Stimulated activated CD4-positive, alpha-beta T cell treated with anti-CD3 and anti-CD28 coated beads, Interleukin-1b, Interleukin-23, amount 100 ng/mL, for 48 hours (primary cell): ENCODE results near the gene CNNM2.

Experiments used
- DNase-seq: peaks from one replicate; pipeline ENCODE4 v3.0.0-alpha.2; 2020

The CNNM2 gene

DNA sequence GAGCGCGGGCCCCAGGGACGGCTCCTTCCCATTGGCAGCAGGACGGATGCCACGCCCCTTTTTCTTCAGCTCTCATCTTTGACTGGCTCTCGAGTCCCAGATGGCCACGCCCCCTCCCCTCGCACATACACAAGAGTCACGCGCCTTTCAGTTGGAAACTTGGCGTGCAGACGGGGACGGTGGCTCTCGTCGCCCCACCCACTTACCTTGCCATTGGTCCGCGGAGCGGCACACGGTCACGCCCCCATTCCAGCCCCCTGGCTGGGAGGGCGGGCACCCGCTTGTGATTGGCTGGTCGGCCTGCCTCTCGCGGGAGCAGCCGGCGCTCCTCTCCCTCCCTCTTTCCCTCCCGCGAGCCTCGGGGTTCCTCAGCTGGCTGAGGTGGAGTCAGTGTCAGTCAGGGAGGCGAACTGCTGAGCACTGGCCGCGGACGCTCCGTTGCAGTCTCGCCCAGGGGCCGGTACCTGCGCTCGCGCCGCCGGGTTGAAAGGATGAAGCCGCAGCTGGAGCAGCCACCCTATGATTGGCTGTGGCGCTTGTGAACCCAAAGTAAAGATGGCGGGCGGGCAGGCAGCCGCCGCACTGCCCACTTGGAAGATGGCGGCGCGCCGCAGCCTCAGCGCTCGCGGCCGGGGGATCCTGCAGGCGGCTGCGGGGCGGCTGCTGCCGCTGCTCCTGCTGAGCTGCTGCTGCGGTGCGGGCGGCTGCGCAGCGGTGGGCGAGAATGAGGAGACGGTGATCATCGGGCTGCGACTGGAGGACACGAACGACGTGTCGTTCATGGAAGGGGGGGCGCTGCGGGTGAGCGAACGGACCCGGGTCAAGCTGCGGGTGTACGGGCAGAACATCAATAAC lies at the start of gene CNNM2:
Gene CNNM2, plus strand, starts transcription at position 333 of the 855 bp plus-strand sequence. Its CDS starts 187 bp downstream, at position 520.
- peak; percentile 100 for DNase-seq

DNA sequence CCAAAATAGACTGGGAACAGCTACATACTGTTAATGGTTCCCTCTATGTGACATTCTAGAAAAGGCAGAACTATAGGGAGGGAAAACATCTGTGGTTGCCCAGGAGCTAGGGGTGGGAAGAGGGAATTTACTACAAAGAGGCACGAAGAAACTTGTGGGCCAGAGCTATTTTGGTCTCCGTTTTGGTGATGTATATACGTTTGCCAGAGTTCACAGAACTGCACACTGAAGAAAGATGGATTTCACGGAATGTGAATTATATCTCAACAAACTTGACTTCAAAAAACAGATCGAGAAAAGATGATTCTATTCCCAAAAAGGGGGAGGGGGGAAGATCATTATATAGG lies 49.2 kb upstream of the CNNM2 start:
- DNase-seq = no peak

DNA sequence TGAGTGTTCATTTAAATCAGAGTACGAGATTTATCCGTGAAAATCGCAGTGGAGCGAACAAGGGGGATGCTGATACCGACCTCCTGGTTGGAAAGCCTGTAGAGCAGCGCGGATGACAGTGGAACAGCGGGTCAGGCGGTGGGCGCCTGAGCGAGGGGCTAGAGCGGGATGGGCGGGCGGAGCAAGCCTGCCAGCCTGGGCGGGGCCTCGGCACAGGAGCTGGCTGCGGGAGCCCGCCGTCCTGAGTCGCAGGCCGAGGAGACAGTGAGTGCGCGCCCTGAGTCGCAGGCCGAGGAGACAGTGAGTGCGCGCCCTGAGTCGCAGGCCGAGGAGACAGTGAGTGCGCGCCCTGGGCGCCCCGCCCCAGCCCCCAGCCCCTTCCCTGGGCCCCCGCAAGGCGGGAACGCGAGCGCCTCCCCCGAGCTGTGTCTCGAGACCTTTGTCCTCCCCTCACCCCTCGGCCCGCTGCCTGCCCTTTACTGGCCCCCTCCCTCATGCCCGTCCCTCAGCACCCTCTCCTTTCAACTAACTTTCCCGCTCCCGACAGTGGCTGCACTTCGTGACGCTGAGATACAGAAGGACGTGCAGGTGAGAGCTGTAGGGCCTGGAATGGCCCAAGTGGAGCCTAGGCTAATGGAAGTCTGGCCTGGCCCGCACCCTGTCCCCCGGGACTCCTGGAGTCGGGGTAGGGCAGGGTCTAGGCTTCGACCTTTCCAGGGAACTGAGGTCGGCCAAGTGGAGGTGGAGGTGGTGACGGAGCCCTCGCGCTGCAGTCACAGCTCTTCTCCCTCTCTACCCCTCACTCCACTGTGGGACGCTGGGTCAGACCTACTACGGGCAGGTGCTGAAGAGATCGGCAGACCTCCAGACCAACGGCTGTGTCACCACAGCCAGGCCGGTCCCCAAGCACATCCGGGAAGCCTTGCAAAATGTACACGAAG lies 48.6 kb upstream of the CNNM2 start, which contains the start of gene AS3MT:
Gene AS3MT, plus strand, starts transcription at position 213 of the 941 bp plus-strand sequence. Its CDS starts 123 bp downstream, at position 336.
- peak; percentile 32 for DNase-seq

GRCh38 chr10:102870221-102870620 lies 47.9 kb upstream of the CNNM2 start:
- DNase-seq = no peak

GRCh38 chr10:102872163-102872562 lies 45.9 kb upstream of the CNNM2 start:
- DNase-seq = no peak

DNA sequence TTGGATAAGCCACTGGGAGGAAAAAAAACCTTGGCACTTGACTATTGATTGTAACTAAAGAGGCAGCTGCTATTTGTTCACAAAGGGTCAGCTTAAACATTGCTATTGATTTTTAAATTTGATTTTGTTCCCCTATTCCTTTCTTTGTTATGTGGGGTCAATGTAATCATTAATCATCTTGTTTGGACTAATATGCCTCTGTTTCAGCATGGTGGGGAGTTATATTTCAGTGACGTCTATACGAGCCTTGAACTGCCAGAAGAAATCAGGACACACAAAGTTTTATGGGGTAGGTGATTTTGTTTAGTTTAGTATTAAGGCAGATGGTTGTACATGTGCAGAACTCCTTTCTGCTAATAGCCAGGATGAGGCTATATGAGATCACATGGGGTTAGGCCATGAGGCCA lies 41.3 kb upstream of the CNNM2 start:
- DNase-seq = no peak

GRCh38 chr10:102878629-102879028 lies 39.5 kb upstream of the CNNM2 start:
- DNase-seq = no peak

- DNase-seq = no peak
Observed at GRCh38 chr10:102880256-102880655, 37.8 kb upstream of the CNNM2 start.

DNA sequence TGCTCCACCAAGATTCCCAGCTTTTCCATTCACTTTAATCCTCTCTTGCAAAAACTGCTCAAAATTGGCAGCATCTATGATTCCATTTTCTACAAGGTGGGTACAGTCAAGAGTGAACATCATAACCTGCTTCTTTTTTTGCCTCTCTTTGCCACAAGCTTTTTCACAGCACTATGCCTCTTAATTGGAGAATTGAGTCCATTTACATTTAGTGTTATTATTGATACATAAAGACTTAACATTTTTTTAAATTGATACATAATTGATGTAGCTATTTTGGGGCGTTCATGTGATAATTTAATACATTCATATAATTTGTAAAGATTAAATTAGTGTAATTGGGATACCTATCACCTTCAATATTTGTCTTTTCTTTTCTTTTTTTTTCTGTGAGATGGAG lies 30.0 kb upstream of the CNNM2 start:
- no peak for DNase-seq

- DNase-seq = no peak
Observed at GRCh38 chr10:102894466-102895213, 23.5 kb upstream of the CNNM2 start.

- DNase-seq = no peak
Observed at GRCh38 chr10:102900006-102900405, 18.1 kb upstream of the CNNM2 start.

DNA sequence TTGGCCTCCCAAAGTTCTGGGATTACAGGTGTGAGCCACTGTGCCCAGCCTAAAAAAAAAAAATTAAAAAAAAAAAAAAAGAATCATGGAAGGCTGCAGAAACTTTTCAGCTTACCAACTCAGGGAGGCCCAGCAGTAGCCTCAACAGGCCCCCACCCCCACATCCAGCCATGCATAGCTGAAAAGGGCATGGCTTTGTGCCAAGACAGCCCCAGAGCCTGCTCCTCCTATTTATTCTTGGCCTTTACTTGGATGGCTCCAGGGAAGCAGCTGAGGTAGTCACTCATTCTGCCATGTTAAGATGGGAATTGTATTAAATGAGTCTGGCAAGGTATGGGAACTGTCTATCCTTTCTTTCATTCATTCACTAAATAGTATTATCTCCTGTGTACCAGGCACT lies 13.7 kb upstream of the CNNM2 start:
- DNase-seq = no peak

- no peak for DNase-seq
Observed at GRCh38 chr10:102906507-102906906, 11.6 kb upstream of the CNNM2 start.

DNA sequence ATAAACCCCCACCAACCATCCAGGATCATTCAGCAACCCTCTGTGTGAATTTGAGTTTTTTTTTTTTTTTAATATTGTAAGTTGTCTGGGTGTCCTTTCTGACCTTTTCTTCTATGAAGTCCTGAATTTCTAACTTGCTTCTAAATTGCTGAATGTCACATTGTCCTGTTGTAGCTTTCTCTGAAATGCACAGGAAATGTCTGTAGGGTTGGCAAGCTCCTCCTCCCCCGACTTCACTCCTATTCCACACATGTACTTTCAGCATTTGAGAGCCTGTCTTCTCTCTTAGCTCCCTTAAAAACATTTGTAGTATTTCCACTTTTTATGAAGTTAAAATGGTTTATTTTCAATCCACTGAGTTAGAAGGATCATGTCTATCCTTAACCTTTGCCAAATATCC lies 3.3 kb upstream of the CNNM2 start:
- no peak for DNase-seq

DNA sequence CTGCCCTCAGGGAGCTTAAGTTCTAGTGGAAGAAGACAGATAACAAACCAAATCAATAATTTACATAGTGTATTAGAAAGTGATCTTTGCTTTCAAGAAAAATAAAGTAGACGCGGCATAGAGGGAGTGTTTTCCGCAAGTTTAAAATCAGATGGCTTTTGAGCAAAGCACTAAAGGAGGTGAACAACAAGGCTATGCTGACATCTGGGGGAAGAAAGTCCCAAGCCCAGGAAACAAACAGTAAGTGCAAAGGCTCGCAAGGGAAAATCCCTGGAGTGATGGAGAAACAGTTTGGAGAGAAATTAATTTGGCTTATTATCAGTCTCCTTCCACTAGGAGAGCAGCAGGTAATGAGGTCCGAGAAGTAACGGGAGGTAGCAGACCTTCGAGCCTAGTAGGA lies 1.9 kb upstream of the CNNM2 start:
- no peak for DNase-seq

DNA sequence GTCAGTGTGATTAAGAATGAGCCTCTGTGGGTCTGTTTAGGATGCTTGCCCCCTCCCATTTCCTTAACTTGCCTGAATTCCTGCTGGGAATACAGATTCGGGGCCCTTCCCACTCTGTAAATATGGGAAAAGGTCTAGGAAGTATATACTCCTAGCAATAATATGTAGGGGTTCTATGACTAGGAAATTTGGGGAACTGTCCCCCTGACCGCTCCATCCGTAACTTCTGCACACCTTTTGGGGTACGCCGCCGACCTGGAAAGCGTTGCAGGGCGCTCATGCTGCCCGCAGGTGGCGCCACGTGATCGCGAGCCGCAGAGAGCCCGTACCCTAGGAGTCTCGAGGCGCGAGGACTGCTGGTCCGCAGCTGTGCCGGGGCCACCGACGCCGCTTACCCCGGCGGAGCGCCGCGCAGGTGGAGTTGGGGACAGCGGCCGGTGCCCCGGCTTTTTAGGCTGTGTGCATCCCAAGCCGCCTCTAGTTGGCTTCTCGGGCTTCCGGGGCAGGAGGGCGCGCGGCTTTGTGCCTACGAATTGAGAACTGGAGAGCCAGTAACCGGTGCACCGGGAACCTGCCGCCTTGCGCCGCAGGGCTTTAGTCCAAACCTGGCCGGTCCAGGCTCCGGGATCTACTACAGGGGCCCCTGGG lies 656 bp upstream of the CNNM2 start:
- DNase-seq = peak; percentile 83

DNA sequence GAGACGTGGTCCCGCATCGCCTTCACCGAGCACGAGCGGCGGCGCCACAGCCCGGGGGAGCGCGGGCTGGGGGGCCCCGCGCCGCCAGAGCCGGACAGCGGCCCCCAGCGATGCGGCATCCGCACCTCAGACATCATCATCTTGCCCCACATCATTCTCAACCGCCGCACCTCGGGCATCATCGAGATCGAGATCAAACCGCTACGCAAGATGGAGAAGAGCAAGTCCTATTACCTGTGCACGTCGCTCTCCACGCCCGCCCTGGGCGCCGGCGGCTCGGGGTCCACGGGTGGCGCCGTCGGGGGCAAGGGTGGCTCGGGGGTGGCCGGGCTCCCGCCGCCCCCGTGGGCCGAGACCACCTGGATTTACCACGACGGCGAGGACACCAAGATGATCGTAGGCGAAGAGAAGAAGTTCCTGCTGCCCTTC lies 737 bp downstream of the CNNM2 start:
- DNase-seq = peak; percentile 35

GRCh38 chr10:102919246-102919959 lies 1.3 kb downstream of the CNNM2 start:
- DNase-seq = peak; percentile 13

DNA sequence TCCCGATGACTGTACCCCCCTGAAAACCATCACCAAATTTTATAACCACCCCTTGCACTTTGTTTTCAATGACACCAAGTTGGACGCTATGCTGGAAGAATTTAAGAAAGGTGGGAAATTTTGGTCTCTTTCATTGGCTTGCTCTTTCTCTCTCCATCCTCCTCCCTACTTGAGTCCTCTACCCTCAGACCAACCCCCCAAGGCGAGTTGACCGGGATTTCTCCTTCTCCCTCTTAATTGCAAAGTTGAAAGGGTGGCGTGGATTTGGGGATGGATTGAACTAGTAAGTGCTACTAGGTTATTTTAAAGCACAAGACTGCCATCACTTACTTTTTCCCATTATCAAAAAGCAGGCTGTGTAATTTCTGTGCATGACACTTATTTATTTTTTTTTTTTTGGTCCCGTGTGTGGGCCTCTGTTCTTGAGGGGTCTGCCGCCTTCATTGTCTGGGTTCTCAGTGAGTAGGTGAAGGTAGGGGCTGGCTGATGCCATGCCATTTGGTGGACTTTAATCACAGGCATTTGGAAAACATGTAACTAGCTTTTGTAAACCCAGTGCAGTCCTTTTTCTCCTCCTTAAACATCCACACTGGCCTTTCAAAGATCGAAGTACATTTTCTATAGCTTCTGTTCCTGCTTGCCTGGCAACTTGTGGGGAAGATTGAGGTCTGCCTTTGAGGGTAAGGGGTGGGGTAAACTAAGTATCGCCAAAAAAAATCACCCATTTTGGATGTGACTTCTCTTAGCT lies 2.1 kb downstream of the CNNM2 start:
- DNase-seq = no peak

DNA sequence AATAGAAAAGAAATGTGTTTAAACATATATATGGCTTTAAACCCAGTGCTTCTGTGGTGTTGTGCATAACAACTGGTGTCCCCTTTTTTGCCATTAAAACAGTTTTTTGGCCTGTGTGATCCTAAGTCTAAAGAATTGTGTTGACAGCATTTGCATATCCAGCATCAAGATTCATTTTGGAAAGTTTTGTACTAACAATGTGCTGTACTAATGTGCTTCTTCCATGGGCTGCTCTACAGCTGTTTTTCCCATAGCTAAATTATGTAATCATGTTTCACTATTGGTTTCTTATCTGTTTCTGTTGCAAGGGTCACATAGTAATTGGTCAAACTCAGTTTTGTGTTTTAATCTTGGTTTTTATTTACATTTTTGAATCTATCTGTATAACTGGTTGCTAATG lies 5.5 kb downstream of the CNNM2 start:
- no peak for DNase-seq

DNA sequence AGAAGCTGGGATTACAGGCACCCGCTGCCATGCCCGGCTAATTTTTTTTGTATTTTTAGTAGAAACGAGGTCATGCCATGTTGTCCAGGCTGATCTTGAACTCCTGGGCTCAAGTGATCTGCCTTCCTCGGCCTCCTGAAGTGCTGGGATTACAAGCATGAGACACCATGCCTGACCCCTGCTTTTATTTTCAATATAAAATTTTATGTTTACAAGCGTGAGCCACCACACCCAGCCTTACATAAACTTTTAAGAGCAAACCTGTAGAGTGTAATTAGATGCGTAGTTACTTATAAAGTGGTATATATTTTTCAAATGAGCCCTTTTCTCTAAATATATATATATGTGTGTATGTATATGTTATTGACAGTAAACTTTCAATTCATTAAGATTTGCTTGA lies 8.7 kb downstream of the CNNM2 start:
- no peak for DNase-seq
